Gastrocnemius medialis (tissue), 4 donors: ENCODE measurements around the gene LIMK1.

Experiments
- POLR2A ChIP-seq, 2 donors: fragments of 450-650 bp; IDR thresholded peaks; one replicate each; pipeline ENCODE4 v1.6.1; 2017; ENCODE audit warnings: antibody characterized with exemption in 2 of 2, mild to moderate bottlenecking in 2 of 2, moderate library complexity in 2 of 2
- TF ChIP-seq, protein P1 (sequence below), 5 experiments: fragments of 450-650 bp in 3 of 5; fragments of 200-600 bp in 2 of 5; sonication (generic) in 2 of 5; IDR thresholded peaks in 4 of 5; conservative IDR thresholded peaks in 1 of 5; 1 replicate in 4 of 5; 2 replicates in 1 of 5; pipeline ENCODE4 v1.5.1; 2016 to 2019; ENCODE audit warnings: antibody characterized with exemption in 5 of 5, mild to moderate bottlenecking in 3 of 5, moderate library complexity in 3 of 5

DNA sequence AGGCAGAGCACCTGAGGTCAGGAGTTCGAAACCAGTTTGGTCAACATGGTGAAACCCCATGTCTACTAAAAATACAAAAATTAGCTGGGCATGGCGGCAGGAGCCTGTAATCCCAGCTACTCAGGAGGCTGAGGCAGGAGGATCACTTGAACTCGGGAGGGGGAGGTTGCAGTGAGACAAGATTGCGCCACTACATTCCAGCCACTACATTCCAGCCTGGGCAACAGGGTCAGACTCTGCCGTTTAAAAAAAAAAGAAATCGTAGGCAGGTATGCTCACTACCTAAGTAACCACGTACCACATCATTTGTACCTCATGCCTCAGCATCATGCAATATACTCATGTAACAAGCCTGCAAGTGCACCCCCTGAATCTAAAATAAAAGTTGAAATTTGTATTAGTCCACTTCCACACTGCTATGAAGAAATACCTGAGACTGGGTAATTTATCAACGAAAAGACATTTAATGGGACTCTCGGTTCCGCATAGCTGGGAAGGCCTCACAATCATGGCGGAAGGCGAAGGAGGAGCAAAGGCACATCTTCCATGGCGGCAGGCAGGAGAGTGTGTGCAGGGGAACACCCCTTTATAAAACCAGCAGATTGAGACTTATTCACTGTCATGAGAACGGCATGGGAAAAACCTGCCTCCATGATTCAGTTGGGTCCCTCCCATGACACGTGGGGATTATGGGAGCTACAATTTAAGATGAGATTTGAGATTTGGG, 82.4 kb downstream of the LIMK1 start:
- TF ChIP-seq, protein P1, sequence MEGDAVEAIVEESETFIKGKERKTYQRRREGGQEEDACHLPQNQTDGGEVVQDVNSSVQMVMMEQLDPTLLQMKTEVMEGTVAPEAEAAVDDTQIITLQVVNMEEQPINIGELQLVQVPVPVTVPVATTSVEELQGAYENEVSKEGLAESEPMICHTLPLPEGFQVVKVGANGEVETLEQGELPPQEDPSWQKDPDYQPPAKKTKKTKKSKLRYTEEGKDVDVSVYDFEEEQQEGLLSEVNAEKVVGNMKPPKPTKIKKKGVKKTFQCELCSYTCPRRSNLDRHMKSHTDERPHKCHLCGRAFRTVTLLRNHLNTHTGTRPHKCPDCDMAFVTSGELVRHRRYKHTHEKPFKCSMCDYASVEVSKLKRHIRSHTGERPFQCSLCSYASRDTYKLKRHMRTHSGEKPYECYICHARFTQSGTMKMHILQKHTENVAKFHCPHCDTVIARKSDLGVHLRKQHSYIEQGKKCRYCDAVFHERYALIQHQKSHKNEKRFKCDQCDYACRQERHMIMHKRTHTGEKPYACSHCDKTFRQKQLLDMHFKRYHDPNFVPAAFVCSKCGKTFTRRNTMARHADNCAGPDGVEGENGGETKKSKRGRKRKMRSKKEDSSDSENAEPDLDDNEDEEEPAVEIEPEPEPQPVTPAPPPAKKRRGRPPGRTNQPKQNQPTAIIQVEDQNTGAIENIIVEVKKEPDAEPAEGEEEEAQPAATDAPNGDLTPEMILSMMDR (IDR thresholded peaks at IDR 0.05 in 4 of 5, conservative IDR thresholded peaks at IDR 0.05 in 1 of 5), result no peak
- no peak for TF ChIP-seq POLR2A (IDR thresholded peaks at IDR 0.05)
